Activated gamma-delta T cell treated with Interleukin-2 at 50 U/mL for 16 hours (primary cell): ENCODE measurements around the gene MAPT.
A peak's percentile ranks its signal among the peaks of the same experiment; 100 is the strongest.
"Not testable (repeated sequence)": the region's sequence is repeated elsewhere in the genome, so short reads cannot be mapped to it uniquely, and the experiment has no call there.

Source experiments
- DNase-seq: peaks from one replicate; pipeline ENCODE4 v3.0.0-alpha.2; 2020

Gene MAPT

DNA sequence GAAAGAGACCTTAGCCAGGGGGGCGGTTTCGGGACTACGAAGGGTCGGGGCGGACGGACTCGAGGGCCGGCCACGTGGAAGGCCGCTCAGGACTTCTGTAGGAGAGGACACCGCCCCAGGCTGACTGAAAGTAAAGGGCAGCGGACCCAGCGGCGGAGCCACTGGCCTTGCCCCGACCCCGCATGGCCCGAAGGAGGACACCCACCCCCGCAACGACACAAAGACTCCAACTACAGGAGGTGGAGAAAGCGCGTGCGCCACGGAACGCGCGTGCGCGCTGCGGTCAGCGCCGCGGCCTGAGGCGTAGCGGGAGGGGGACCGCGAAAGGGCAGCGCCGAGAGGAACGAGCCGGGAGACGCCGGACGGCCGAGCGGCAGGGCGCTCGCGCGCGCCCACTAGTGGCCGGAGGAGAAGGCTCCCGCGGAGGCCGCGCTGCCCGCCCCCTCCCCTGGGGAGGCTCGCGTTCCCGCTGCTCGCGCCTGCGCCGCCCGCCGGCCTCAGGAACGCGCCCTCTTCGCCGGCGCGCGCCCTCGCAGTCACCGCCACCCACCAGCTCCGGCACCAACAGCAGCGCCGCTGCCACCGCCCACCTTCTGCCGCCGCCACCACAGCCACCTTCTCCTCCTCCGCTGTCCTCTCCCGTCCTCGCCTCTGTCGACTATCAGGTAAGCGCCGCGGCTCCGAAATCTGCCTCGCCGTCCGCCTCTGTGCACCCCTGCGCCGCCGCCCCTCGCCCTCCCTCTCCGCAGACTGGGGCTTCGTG, at the start of gene MAPT:
Gene MAPT, plus strand, starts transcription at position 533 of the 763 bp plus-strand sequence. CDS start 67,784 bp downstream, outside the sequence.
- DNase-seq, result peak; percentile 65

DNA sequence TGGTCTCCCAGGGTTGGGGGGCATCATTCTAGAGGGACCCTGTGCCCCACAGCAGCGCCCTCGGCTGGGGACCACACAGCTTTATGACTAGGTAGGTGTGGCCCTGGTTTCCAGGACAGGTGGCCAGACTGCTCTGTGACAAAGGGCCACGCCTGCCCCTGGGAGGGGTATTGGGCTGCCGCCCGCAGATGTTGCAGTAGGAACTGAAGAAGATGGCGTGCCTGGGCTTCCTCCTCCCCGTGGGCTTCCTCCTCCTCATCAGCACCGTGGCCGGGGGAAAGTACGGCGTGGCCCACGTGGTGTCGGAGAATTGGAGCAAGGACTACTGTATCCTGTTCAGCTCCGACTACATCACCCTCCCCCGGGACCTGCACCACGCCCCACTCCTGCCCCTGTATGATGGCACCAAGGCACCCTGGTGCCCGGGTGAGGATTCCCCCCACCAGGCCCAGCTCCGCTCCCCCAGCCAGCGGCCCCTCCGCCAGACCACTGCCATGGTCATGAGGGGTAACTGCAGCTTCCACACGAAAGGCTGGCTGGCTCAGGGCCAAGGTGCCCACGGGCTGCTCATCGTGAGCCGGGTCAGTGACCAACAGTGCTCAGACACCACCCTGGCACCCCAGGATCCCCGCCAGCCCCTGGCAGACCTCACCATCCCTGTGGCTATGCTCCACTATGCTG, 49.5 kb upstream of the MAPT start, which contains the start of gene SPPL2C:
Gene SPPL2C, plus strand, starts transcription at position 187 of the 681 bp plus-strand sequence. Its CDS starts 26 bp downstream, at position 213.
- no peak for DNase-seq

DNA sequence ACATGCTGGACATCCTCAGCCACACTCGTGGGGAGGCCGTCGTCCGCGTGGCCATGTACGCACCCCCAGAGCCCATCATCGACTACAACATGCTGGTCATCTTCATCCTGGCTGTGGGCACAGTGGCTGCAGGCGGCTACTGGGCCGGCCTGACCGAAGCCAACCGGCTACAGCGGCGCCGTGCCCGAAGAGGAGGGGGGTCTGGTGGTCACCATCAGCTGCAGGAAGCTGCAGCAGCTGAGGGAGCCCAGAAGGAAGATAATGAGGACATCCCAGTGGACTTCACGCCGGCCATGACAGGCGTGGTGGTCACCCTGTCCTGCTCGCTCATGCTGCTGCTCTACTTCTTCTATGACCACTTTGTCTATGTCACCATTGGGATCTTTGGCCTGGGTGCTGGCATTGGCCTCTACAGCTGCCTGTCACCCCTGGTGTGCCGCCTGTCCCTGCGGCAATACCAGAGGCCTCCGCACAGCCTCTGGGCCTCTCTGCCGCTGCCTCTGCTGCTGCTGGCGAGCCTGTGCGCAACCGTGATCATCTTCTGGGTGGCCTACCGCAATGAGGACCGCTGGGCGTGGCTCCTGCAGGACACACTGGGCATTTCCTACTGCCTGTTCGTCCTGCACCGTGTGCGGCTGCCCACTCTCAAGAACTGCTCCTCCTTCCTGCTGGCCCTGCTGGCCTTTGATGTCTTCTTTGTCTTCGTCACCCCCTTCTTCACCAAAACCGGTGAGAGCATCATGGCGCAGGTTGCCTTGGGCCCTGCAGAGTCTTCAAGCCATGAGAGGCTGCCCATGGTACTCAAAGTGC, 48.8 kb upstream of the MAPT start:
- no peak for DNase-seq

DNA sequence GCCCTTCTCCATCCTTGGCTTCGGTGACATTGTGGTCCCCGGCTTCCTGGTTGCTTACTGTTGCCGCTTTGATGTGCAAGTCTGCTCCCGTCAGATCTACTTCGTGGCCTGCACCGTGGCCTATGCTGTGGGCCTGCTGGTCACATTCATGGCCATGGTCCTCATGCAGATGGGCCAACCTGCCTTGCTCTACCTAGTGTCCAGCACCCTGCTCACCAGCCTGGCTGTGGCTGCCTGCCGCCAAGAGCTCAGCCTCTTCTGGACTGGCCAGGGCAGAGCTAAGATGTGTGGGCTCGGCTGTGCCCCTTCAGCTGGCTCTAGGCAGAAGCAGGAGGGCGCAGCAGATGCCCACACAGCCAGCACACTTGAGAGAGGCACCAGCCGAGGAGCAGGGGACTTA, 48.1 kb upstream of the MAPT start:
- DNase-seq, result no peak

DNA sequence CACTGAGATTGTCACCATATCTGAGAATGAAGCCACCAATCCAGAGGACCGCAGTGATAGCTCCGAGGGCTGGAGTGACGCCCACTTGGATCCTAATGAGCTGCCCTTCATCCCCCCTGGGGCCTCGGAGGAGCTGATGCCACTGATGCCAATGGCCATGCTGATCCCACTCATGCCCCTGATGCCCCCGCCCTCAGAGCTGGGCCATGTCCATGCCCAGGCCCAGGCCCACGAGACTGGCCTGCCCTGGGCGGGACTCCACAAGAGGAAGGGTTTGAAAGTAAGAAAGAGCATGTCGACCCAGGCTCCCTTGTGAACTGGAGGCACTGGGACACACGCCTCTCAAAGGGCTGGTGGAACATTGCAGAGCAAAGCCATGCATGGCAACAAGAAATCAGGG, 47.7 kb upstream of the MAPT start:
- no peak for DNase-seq

DNA sequence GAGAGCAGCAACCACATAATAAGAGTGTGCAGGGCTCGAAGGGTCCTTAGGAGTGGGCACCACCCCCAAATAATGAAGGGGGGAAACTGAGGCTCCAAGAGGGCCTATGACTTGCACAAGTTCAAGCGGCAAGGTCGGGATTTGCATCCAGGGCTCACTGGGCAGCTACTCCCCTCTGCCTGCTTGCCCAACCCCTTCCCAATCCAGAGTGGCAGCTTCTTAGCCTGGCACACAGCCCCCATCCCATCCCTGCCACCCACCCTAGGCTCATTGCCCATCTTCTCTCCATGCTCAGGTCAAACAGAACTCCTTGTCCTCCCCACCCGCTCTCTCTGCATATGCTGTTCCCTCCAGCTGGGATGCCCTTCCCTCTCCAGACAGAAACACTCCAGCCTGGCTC, 47.3 kb upstream of the MAPT start:
- DNase-seq, result no peak

DNA sequence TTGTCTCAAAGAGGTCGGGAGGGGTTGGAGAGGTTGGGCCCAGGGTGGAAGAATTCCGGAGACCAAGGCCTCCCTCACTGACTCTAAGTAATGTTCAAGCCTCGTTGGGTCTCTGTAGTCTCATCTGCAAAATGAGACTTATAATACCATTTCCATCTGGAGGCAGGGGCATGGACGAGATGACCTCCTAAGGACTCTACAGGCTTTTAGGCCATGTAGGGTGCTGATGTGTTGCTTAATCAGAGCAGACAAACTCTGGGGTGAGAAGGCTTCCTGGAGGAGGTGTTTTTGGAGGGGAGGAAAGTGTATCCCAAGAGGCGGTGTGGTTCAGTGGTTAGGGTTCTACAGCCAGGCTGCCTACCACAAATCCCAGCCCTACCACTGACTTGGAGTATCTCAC, 46.6 kb upstream of the MAPT start:
- DNase-seq, result no peak

DNA sequence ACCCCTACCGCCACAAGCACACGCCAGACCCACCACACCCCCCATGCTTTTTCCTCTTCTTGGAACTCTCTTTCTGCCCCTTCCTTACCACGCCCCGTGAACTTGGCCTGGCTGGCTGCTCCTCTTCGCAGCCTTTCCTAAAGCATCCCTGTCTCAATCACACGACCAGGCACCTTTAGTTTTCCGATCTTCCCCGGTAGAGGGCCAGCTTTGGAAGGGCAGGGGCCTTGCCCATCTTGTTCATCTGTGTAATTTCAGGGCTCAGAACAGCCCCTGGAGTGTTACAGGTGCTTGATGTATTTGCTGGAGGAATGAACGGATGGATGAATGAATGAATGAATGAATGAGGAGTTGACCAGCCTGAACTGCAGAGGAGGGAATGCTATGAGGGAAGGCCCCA, 45.9 kb upstream of the MAPT start:
- DNase-seq, result no peak

DNA sequence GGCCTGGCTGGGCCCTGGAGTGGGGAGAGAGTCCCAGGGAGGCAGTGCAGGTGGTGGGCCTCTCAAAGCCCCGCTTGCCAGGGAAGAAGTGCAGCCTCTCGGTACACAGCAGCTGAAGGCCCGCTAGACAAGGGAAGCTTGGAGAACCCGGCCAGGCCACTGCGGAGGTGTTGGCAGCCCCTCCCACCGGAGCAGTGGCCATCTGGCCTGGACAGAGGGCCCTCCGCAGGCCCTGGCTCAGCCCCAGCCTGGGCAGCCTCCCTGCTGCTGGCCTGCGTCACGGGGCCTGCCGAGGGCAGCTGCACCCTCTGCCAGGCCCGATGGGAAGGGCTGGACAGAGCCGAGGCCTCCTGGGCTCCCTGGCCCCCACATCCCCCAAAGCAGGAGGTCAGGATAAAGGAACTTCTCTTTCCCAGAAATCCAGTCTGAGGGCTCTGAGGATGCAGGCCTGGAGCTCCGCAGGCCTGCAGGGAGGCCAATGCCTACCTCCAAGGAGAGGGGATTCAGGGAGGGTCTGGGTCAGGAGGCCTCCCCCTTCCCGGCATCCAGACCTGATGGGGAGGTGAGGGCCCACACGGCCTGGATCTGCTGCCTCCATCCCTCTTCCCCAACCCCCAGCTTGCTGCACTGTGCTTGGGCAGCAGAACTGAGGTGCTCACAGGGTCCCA, 45.4 kb upstream of the MAPT start:
- no peak for DNase-seq

DNA sequence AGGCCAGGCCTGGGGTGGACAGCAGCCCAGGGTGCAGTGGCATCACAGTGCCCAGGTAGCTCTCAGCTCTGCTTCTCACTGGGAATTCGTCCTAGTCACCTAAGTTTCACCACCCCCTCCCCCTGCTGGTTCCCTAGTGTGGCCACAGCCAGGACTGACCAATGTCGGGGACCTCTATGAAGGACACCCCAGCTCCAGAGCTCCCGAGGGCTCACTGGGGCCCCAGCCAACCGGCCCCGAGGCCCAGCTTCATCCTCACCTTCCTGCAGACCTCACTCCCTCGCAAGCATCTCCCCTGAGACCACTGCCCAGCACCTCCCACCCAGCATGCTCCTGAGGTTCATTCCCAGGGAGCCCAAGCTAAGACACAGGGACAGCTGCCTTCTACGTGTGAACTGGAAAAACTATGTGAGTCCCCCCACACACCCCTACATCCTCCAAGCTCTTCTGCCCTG, 44.8 kb upstream of the MAPT start:
- DNase-seq, result no peak

DNA sequence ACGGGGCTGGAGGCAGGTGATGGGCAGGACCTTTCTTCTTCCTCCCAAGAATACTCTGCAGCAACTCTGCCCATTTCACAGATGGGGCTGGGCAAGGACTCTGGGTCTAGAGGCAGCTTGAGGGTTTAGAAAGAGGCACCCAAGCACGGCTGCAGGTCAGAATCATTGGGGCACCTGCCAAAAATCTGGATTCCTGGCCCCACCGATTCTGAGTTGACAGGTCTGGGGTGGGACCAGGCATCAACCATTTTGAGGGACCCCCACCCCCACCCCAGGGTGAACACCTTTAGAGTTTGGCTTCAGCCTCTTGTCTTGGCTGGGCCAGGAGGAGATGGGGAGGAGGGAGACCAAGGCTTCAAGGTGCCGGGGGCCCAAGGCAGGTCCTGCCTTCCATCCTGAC, 44.3 kb upstream of the MAPT start:
- DNase-seq, result no peak

DNA sequence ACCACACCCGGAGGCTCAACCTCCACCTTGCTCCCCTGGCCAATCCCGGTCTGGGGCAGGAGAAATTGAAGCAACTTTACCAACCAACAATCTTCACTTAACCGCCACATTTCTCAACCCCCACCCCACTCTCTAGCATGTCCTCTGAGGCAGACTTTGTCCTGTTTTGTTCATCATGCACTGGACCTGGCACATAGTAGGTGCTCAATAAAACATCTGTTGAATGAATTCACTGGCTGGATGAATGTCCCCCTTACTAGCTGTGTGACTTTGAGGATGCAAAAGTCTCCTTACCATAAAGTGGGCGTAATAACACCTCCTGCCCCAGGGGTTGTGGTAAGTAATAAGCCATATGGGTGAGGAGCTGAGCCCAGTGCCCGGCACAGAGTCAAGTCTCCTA, 43.9 kb upstream of the MAPT start:
- DNase-seq, result no peak

DNA sequence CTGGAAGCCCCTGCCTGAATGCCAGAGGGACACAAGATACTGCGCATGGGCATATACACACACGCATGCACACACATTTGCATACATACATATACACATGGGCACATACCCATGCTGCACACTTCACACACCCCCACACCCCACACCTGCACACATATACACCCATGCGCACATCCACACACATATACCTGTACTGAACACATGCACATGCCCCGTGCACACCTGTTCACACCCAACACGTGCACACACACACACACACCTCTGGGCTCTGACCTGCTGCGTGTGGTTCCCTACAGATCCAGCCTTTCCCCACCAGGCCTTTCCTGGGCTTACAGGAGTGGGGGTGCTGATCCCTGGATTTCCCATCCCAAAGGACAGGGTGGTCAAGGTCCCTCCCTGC, 43.3 kb upstream of the MAPT start:
- DNase-seq, result no peak

DNA sequence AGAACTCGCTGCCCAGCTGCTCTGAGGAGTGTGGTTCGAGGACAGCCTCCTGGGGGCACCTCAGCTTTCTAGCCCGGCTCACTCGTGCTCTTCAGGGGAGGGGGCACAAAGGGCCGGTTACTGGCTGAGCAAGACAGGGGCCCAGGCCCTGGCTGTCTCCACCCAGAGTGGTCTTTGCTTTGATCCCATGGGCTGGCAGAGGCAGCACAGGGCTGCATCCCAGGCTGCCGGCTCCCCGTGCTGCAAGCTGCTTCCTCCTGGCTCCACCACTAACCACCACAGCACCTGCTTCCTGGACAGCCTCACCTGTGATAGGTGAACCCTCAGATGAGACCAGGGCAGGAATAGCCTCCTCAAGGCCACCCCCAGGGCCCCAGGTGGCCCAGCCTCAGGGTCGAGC, 42.9 kb upstream of the MAPT start:
- no peak for DNase-seq

DNA sequence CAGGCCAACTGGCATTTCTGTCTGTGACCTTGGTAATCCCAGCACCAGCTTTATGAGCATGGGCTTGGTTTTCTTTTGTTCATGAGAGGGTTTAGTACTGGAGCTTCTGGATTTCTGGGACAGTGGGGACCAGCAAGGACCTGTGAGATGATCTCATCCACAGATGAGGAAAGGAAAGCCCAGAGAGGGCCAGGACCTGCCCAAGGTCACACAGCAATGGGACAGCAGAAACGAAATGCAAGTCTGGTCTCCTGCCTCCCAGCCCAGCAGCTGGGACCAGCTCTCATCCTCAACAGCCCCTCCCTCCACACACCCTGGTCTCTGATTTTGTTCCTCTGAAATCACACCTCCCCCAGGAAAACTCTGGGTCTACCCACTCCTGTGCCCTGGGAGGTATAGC, 42.5 kb upstream of the MAPT start:
- no peak for DNase-seq

DNA sequence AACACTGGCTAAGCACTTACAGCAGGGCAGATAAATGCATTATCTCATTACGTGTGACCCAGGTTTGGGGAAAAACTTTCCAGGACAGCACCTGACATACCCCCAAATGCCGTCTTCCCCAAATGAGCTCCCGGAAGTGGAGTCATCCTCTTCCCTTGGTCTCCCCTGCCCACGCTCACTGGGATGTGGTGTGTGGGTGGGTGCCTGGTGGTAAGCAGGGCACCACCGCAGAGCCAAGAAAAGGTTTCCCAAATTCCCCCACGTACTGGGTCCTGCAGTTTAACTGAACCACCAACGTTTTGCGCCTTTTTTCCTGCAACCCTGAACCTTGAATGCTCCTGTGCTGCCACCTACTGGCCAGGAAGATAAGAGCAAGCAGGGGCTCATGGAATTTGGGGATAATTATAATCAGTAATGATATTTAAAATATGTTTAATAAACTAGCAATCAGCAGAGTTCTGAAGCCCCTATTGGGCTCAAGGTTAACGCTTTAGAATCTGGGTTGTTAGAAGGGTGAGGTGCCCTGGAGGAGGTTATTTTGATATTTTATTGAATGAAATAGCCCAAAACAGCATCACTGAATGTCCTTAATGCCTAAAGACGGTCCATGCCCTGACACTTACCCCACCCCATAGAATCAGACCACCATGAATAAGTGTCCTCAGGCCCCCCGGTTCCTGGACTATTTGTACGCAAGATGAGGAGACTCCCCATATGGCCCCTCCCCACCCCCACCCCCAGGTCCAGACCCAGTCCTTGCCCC, 41.6 kb upstream of the MAPT start:
- peak; percentile 47 for DNase-seq

DNA sequence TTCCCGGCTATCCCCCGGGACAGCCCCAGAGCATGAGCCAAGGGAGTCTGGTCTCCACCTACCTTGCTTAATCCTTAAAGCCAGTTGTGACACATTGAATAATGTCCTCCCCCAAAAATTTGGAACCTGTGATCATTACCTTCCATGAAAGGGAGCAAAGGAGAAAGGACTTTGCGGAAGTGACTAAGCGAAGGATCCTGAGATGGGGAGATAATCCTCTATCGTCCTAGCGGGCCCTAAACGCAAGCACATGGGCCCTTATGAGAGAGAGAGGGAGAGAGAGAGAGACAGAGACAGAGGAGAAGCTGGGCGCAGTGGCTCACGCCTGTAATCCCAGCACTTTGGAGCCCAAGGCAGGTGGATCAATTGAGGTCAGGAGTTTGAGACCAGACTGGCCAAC, 40.1 kb upstream of the MAPT start:
- DNase-seq, result no peak

DNA sequence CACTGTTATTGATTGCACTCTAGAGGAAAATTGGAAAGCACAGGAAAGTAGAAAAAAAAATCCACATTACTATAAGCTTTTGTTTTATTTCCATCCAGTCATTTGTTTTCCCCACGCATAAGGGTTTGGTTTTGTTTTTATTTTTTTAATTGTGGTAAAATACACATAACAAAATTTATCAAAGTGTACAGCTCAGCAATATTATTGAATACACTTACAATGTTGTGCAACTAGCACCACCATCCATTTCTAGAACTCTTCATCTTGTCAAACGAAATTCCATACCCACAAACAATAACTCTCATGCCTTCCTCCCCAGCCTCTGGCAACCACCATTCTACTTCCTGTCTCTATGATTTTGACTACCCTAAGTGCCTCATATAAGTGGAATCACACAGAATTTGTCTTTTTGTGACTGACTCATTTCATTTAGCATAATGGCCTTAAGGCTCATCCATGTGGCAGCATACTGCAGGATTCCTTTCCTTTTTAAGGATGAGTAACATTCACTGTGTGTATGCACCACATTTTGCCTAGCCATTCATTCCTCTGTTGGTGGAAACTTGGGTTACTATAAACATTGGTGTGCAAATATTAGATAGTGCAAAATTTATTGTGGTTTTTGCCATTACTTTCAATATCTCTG, 38.5 kb upstream of the MAPT start:
- DNase-seq, result no peak

DNA sequence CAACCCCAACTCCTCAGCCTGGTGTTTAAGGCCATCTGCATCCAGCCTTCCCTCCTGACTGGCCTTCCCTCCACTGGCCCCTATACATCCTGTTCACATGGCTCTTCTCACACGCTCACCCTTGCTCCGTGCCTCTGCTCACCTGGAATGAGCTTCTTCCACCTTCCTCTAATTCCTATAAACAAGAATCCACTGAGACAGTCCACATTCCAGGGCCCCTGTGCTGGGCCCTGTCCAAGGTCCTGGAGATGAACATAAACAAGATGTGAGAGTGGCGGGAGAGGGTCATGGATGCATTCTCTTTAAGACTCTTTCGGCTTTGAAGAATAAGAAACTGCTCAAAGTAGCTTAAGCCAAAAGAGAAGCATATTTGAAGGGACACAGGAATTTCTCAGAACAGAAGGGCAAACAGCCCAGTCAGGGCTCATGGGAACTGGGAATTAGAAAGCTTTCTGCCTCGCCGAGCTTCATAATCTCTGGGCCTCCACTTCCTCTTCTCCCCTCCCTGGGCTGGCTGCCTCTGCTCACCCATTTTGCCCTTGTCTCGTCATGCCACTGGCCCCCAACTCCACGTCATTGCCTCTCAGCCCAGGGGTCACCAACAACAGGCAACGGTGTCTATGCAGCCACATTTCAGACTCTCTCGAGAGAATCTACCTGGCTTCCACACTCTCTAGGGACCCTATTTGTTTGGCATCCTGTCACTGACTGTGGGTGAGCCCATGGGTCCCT, 36.2 kb upstream of the MAPT start:
- DNase-seq, result no peak

DNA sequence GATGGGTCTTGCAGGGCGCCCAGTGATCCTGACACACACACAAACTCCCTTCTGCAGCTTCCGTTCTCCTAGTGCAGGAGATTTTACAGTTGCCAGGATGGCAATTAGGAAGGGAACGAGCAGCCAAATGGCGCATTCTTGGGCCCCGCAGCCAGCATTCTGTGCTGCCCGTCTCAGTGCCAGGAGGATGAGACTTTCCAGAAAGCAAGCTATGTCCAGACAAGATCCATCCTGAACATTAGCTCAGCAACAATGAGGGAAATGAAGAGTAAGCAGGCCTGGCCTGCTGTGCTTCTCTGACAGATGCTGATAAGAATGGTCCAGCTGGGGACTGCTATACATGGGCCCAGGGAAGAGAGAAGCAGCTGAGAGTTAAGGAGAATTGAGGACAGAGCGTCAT, 33.2 kb upstream of the MAPT start:
- no peak for DNase-seq

DNA sequence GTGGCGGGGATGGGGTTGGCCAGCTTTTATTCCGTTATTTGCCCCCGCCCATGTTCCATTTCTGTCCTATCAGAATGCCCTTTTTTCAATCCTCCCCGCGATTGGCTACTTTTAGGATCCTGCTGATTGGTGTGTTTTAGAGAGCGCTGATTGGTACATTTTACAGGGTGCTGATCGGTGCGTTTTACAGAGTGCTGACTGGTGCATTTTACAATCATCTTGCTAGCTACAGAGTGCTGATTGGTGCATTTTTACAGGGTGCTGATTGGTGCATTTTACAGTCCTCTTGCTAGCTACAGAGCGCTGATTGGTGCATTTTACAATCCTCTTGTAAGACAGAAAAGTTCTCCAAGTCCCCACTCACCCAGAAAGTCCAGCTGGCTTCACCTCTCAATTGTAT, 32.2 kb upstream of the MAPT start:
- not testable (repeated sequence) for DNase-seq
